22Rv1 (cell line): ENCODE results near the gene TNFRSF25.

Source experiments
- ZFX ChIP-seq: fragments of 450-650 bp; IDR thresholded peaks from 2 replicates; pipeline ENCODE4 v1.6.1; 2017; ENCODE audit warnings: antibody characterized with exemption, borderline replicate concordance
- TF ChIP-seq, protein P1 (sequence below): fragments of 450-650 bp; IDR thresholded peaks from 2 replicates; pipeline ENCODE4 v1.5.1; 2017; ENCODE audit warnings: mild to moderate bottlenecking

DNA sequence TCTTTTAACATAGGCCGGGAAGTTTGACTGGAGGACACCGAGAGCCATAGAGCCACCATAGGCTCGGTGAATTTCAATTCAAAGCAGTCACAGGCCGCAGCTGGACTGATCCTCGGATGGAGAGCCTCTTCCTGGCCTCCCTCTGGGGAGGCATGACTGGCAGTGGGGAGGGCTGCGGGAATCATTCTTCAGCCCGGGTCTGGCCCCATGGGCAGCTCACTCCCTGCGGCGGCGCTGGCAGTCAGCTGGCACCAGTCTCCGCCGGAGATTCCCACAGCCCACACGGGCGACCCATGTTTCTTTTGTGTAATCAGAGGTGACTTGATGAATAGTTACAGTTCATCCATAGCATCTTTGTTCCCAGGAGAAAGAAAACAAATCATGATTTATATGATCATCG, 30.8 kb downstream of the TNFRSF25 start:
- TF ChIP-seq, protein P1, sequence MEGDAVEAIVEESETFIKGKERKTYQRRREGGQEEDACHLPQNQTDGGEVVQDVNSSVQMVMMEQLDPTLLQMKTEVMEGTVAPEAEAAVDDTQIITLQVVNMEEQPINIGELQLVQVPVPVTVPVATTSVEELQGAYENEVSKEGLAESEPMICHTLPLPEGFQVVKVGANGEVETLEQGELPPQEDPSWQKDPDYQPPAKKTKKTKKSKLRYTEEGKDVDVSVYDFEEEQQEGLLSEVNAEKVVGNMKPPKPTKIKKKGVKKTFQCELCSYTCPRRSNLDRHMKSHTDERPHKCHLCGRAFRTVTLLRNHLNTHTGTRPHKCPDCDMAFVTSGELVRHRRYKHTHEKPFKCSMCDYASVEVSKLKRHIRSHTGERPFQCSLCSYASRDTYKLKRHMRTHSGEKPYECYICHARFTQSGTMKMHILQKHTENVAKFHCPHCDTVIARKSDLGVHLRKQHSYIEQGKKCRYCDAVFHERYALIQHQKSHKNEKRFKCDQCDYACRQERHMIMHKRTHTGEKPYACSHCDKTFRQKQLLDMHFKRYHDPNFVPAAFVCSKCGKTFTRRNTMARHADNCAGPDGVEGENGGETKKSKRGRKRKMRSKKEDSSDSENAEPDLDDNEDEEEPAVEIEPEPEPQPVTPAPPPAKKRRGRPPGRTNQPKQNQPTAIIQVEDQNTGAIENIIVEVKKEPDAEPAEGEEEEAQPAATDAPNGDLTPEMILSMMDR, result no peak
- no peak for TF ChIP-seq ZFX
